Transverse colon (tissue), 4 donors: Measurements from ENCODE around the gene CPNE6. TPM values are rescaled to one million over a fixed set of nuclear protein-coding genes. Genes with fewer than 3 reads are reported as not detected.
A peak's percentile ranks its signal among the peaks of the same experiment; 100 is the strongest.

Experiments used
- DNase-seq: peaks from one replicate; pipeline ENCODE4 v3.0.0-alpha.2; 2019
- H3K27ac ChIP-seq, 4 donors: fragments of 200-600 bp; sonication (generic); 2 replicates each; pipeline ENCODE4 v1.5.1; 2016 to 2018; ENCODE audit warnings: inconsistent platforms in 4 of 4
- H3K27me3 ChIP-seq: fragments of 200-600 bp; sonication (generic); 2 replicates; pipeline ENCODE4 v1.5.1; 2017; ENCODE audit warnings: inconsistent platforms
- H3K36me3 ChIP-seq, 4 donors: fragments of 200-600 bp; sonication (generic); 2 replicates each; pipeline ENCODE4 v1.5.1; 2017 to 2019; ENCODE audit warnings: inconsistent platforms in 4 of 4
- H3K4me1 ChIP-seq, 4 donors: fragments of 200-600 bp; sonication (generic); 2 replicates each; pipeline ENCODE4 v1.5.1; 2017 to 2020; ENCODE audit warnings: inconsistent platforms in 4 of 4
- H3K4me3 ChIP-seq, 4 donors: fragments of 200-600 bp; sonication (generic); 1 replicate in 1 of 4; 2 replicates in 3 of 4; pipeline versions ENCODE4 v1.5.1 to v1.6.1; 2017 to 2019; ENCODE audit warnings: inconsistent platforms in 4 of 4
- H3K9me3 ChIP-seq, 2 donors: fragments of 200-600 bp; sonication (generic); 2 replicates each; pipeline ENCODE4 v1.5.1; 2017 to 2019; ENCODE audit warnings: inconsistent platforms in 2 of 2
- CTCF ChIP-seq, 5 experiments: fragments of 200-600 bp in 3 of 5; fragments of 450-650 bp in 2 of 5; sonication (generic) in 3 of 5; IDR thresholded peaks; 1 replicate in 2 of 5; 2 replicates in 3 of 5; pipeline ENCODE4 v1.5.1; 2016 to 2017; ENCODE audit warnings: antibody characterized with exemption in 5 of 5, inconsistent platforms in 3 of 5, mild to moderate bottlenecking in 2 of 5, moderate library complexity in 1 of 5
- EP300 ChIP-seq: sonication (generic); formaldehyde crosslinking; IDR thresholded peaks from one replicate; pipeline ENCODE4 v1.6.1; 2017; ENCODE audit warnings: antibody characterized with exemption, low read depth
- POLR2A ChIP-seq: fragments of 450-650 bp; IDR thresholded peaks from one replicate; pipeline ENCODE4 v1.6.1; 2016; ENCODE audit warnings: antibody characterized with exemption, mild to moderate bottlenecking, moderate library complexity
- POLR2AphosphoS5 ChIP-seq, 3 donors: sonication (generic); formaldehyde crosslinking; IDR thresholded peaks; one replicate each; pipeline ENCODE4 v1.6.1; 2016; ENCODE audit warnings: antibody characterized with exemption in 3 of 3
- WGBS, 2 donors: methylation state at CpG; one replicate each; pipeline ENCODE4 v1.1.5; 2018; ENCODE audit warnings: low coverage in 1 of 2; 5-methylcytosine and 5-hydroxymethylcytosine counted together
- in situ Hi-C, 4 donors: fragments of 200-750 bp; cut with MboI; loops; one replicate each; pipeline versions ENCODE4 v1.15.0 to v1.15.1; 2017; ENCODE audit warnings: low sequenced_read_pairs in 3 of 4, low pct_ligation_motif_present in 1 of 4, low pct_unique_long_range_greater_than_20kb in 1 of 4
- intact Hi-C: fragments of 100-400 bp; cut with DNase I; formaldehyde crosslinking; loops from one replicate; pipeline ENCODE4 v1.15.1; 2023; ENCODE audit warnings: low total_unique reads
- total RNA-seq, 4 donors: library from RNA; depleted of rRNA; stranded (reverse); fragments of >200 nt; gene quantifications; one replicate each; pipeline ENCODE4 v1.1.0, GENCODE V29; 2016

Gene CPNE6
- total RNA-seq, 4 donors from 2014 or later: 3.4 TPM; not detected in 3

GRCh38 chr14:24065408-24065807 is 6.0 kb upstream of the CPNE6 start:
- H3K27ac ChIP-seq: no peak overlapping the region
- no peaks in the 10 kb centered on the region for H3K36me3 ChIP-seq
- intact Hi-C loops: no loop called here
- in situ Hi-C loops: no loop called here
- H3K27me3 ChIP-seq: no peaks in the 10 kb centered on the region
- no peaks in the 10 kb centered on the region for H3K9me3 ChIP-seq
- WGBS, 2 donors: 73 to 100% methylated on average over 4 to 8 of the region's 8 CpGs
- no peak for DNase-seq
- H3K4me1 ChIP-seq: peaks cover 6 to 37% (median 20%) of the 10 kb centered on the region in 4 donors
- TF ChIP-seq EP300 (no peak), CTCF (IDR thresholded peaks at IDR 0.05) (no peak)
- no peak overlapping the region for H3K4me3 ChIP-seq

- Histone ChIP-seq H3K9me3 (no peaks in the 10 kb centered on the region), H3K27ac (peak overlapping the region; percentile 41 to 75 (median 60)), H3K27me3 (no peaks in the 10 kb centered on the region), H3K4me1 (peaks cover 6 to 36% (median 19%) of the 10 kb centered on the region in 4 donors), H3K4me3 (no peak overlapping the region), H3K36me3 (no peaks in the 10 kb centered on the region)
- TF ChIP-seq EP300 (no peak), POLR2AphosphoS5 (IDR thresholded peaks at IDR 0.05) (peak in 1 of 3 donors; percentile 5), CTCF (IDR thresholded peaks at IDR 0.05) (no peak), POLR2A (no peak)
- peak; percentile 68 for DNase-seq
- WGBS, 2 donors: 56 to 85% methylated on average over 4 to 8 of the region's 8 CpGs
- intact Hi-C loops: no loop called here
- in situ Hi-C loops: no loop called here
Observed at GRCh38 chr14:24066496-24067132, 4.7 kb upstream of the CPNE6 start.

- H3K4me3 ChIP-seq: no peak overlapping the region
- no peak for DNase-seq
- in situ Hi-C loops: no loop called here
- peaks cover 4% of the 10 kb centered on the region for H3K27me3 ChIP-seq
- intact Hi-C loops: no loop called here
- TF ChIP-seq CTCF (IDR thresholded peaks at IDR 0.05) (no peak), POLR2A (no peak), POLR2AphosphoS5 (IDR thresholded peaks at IDR 0.05) (no peak), EP300 (no peak)
- peak overlapping the region; percentile 41 to 75 (median 60) for H3K27ac ChIP-seq
- 71 to 87% methylated on average over 3 to 12 of the region's 12 CpGs for WGBS, 2 donors
- H3K4me1 ChIP-seq: peaks cover 6 to 38% (median 22%) of the 10 kb centered on the region in 4 donors
- H3K9me3 ChIP-seq: no peaks in the 10 kb centered on the region
- no peaks in the 10 kb centered on the region for H3K36me3 ChIP-seq
Observed at GRCh38 chr14:24067133-24068082, 4.0 kb upstream of the CPNE6 start.

- in situ Hi-C loops: no loop called here
Observed at GRCh38 chr14:24068711-24069410, 2.5 kb upstream of the CPNE6 start.

More at GRCh38 chr14:24068711-24069410, 2.5 kb upstream of the CPNE6 start:
- Histone ChIP-seq H3K27ac (no peak overlapping the region), H3K4me1 (peaks cover 6 to 37% (median 19%) of the 10 kb centered on the region in 4 donors), H3K4me3 (no peak overlapping the region), H3K9me3 (no peaks in the 10 kb centered on the region), H3K27me3 (peaks cover 4% of the 10 kb centered on the region), H3K36me3 (no peaks in the 10 kb centered on the region)
- 89% methylated on average over 8 of the region's 10 CpGs; no CpG with 5 or more reads in 1 of the 2 donors for WGBS, 2 donors
- no peak for DNase-seq
- TF ChIP-seq EP300: no peak
- TF ChIP-seq POLR2AphosphoS5 (IDR thresholded peaks at IDR 0.05): no peak
- no peak for TF ChIP-seq CTCF (IDR thresholded peaks at IDR 0.05)
- no peak for TF ChIP-seq POLR2A
- intact Hi-C loops: no loop called here
